Sigmoid colon (tissue), 4 donors: ENCODE data around the gene SAMD10.

Experiments used
- EP300 ChIP-seq, 4 donors: sonication (generic); formaldehyde crosslinking; IDR thresholded peaks; one replicate each; pipeline ENCODE4 v1.6.1; 2017; ENCODE audit warnings: antibody characterized with exemption in 4 of 4
- POLR2A ChIP-seq, 2 donors: fragments of 450-650 bp; IDR thresholded peaks; one replicate each; pipeline ENCODE4 v1.6.1; 2016; ENCODE audit warnings: antibody characterized with exemption in 2 of 2, mild to moderate bottlenecking in 2 of 2, moderate library complexity in 2 of 2
- POLR2AphosphoS5 ChIP-seq, 4 donors: sonication (generic); formaldehyde crosslinking; IDR thresholded peaks; one replicate each; pipeline ENCODE4 v1.6.1; 2017; ENCODE audit warnings: antibody characterized with exemption in 4 of 4
- TF ChIP-seq, protein P1 (sequence below), 4 experiments: fragments of 450-650 bp in 3 of 4; fragments of 200-600 bp in 1 of 4; IDR thresholded peaks; one replicate each; pipeline ENCODE4 v1.5.1; 2016 to 2019; ENCODE audit warnings: antibody characterized with exemption in 4 of 4, mild to moderate bottlenecking in 3 of 4, moderate library complexity in 2 of 4

DNA sequence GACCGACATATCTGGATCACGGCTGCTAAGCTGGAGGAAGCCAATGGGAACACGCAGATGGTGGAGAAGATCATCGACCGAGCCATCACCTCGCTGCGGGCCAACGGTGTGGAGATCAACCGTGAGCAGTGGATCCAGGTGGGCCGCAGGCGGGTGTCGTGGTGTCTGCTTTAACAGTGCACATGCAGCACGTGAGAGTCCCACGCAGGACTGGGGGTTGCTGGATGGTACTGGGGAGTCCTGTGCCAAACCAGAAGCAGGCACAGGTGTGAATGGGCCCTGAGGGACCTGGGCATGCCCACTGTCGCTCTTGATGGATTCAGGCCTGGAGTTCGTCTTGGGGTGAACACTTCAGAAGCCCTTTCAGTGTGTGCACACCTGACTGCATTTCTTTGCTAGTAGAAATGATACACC is 31.9 kb upstream of the SAMD10 start:
- TF ChIP-seq, protein P1, sequence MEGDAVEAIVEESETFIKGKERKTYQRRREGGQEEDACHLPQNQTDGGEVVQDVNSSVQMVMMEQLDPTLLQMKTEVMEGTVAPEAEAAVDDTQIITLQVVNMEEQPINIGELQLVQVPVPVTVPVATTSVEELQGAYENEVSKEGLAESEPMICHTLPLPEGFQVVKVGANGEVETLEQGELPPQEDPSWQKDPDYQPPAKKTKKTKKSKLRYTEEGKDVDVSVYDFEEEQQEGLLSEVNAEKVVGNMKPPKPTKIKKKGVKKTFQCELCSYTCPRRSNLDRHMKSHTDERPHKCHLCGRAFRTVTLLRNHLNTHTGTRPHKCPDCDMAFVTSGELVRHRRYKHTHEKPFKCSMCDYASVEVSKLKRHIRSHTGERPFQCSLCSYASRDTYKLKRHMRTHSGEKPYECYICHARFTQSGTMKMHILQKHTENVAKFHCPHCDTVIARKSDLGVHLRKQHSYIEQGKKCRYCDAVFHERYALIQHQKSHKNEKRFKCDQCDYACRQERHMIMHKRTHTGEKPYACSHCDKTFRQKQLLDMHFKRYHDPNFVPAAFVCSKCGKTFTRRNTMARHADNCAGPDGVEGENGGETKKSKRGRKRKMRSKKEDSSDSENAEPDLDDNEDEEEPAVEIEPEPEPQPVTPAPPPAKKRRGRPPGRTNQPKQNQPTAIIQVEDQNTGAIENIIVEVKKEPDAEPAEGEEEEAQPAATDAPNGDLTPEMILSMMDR (IDR thresholded peaks at IDR 0.05): no peak
- TF ChIP-seq POLR2A (IDR thresholded peaks at IDR 0.05) (no peak), POLR2AphosphoS5 (IDR thresholded peaks at IDR 0.05) (no peak), EP300 (IDR thresholded peaks at IDR 0.05) (no peak)
